Common myeloid progenitor, CD34-positive (primary cell): Measurements from ENCODE around the gene UMAD1. TPM values are rescaled to one million over a fixed set of nuclear protein-coding genes. Genes with fewer than 3 reads are reported as not detected.
A peak's percentile ranks its signal among the peaks of the same experiment; 100 is the strongest.

ENCODE experiments used
- CTCF ChIA-PET: fragments of 350-600 bp; sonication (Branson Sonifier 250); formaldehyde crosslinking; loops from one replicate; lab custom pipeline; 2021; ENCODE audit warnings: antibody characterized with exemption; lab: Charles Lee
- POLR2A ChIA-PET: fragments of 350-600 bp; sonication (Branson Sonifier 250); formaldehyde crosslinking; loops from one replicate; lab custom pipeline; 2021; ENCODE audit warnings: antibody characterized with exemption; lab: Charles Lee
- DNase-seq, 3 donors: peaks; one replicate each; pipeline versions ENCODE4 v3.0.0 to v3.0.0-alpha.2; 2013
- H3K27ac ChIP-seq, 2 experiments: 1 replicate in 1 of 2; 2 replicates in 1 of 2; pipeline ENCODE4 v1.7.0; 2013; ENCODE audit warnings: inconsistent platforms in 2 of 2, low read length in 2 of 2, mild to moderate bottlenecking in 2 of 2, low read depth in 1 of 2, moderate library complexity in 1 of 2; ENCODE audit not compliant: severe bottlenecking in 2 of 2, insufficient read depth in 1 of 2, poor library complexity in 1 of 2
- H3K27me3 ChIP-seq, 5 experiments: replicated peaks in 2 of 5; 1 replicate in 3 of 5; 2 replicates in 2 of 5; pipeline versions ENCODE4 v1.6.1 to v1.7.0; 2013; ENCODE audit warnings: low read length in 4 of 5, mild to moderate bottlenecking in 2 of 5, moderate library complexity in 2 of 5, inconsistent platforms in 1 of 5; ENCODE audit not compliant: insufficient read depth in 5 of 5, control insufficient read depth in 4 of 5
- H3K36me3 ChIP-seq, 4 experiments: 1 replicate in 2 of 4; 2 replicates in 2 of 4; pipeline versions ENCODE4 v1.6.1 to v1.7.0; 2013; ENCODE audit warnings: low read length in 3 of 4, control low read depth in 1 of 4, mild to moderate bottlenecking in 1 of 4; ENCODE audit not compliant: control insufficient read depth in 4 of 4, insufficient read depth in 4 of 4
- H3K4me1 ChIP-seq, 4 experiments: 1 replicate in 3 of 4; 2 replicates in 1 of 4; pipeline versions ENCODE4 v1.6.1 to v1.7.1; 2013; ENCODE audit warnings: low read length in 3 of 4, mild to moderate bottlenecking in 3 of 4, control low read depth in 1 of 4, inconsistent platforms in 1 of 4, moderate library complexity in 1 of 4; ENCODE audit not compliant: control insufficient read depth in 4 of 4, insufficient read depth in 4 of 4; ENCODE audit errors: control extremely low read depth in 1 of 4
- H3K4me3 ChIP-seq, 7 experiments: 1 replicate in 4 of 7; 2 replicates in 3 of 7; pipeline versions ENCODE4 v1.5.1 to v1.7.0; 2013; ENCODE audit warnings: mild to moderate bottlenecking in 7 of 7, low read length in 6 of 7, moderate library complexity in 6 of 7, inconsistent platforms in 2 of 7, low read depth in 2 of 7, control low read depth in 1 of 7; ENCODE audit not compliant: insufficient read depth in 4 of 7, control insufficient read depth in 1 of 7; ENCODE audit errors: extremely low read depth in 1 of 7
- H3K9me3 ChIP-seq, 5 experiments: 1 replicate in 4 of 5; 2 replicates in 1 of 5; pipeline versions ENCODE4 v1.6.1 to v1.7.1; 2013; ENCODE audit warnings: low read length in 4 of 5, mild to moderate bottlenecking in 2 of 5, inconsistent platforms in 1 of 5, low read depth in 1 of 5, moderate library complexity in 1 of 5; ENCODE audit not compliant: control insufficient read depth in 4 of 5, insufficient read depth in 2 of 5; ENCODE audit errors: control extremely low read depth in 1 of 5
- WGBS: methylation state at CpG from one replicate; pipeline ENCODE4 v1.1.5; 2013; ENCODE audit not compliant: insufficient coverage; 5-methylcytosine and 5-hydroxymethylcytosine counted together
- polyA plus RNA-seq: library from polyadenylated mRNA; unstranded; fragments of 120-200 nt; gene quantifications from one replicate; pipeline ENCODE4 v1.2.1, GENCODE V29; 2013

Gene UMAD1
- polyA plus RNA-seq, result 12.2 TPM

DNA sequence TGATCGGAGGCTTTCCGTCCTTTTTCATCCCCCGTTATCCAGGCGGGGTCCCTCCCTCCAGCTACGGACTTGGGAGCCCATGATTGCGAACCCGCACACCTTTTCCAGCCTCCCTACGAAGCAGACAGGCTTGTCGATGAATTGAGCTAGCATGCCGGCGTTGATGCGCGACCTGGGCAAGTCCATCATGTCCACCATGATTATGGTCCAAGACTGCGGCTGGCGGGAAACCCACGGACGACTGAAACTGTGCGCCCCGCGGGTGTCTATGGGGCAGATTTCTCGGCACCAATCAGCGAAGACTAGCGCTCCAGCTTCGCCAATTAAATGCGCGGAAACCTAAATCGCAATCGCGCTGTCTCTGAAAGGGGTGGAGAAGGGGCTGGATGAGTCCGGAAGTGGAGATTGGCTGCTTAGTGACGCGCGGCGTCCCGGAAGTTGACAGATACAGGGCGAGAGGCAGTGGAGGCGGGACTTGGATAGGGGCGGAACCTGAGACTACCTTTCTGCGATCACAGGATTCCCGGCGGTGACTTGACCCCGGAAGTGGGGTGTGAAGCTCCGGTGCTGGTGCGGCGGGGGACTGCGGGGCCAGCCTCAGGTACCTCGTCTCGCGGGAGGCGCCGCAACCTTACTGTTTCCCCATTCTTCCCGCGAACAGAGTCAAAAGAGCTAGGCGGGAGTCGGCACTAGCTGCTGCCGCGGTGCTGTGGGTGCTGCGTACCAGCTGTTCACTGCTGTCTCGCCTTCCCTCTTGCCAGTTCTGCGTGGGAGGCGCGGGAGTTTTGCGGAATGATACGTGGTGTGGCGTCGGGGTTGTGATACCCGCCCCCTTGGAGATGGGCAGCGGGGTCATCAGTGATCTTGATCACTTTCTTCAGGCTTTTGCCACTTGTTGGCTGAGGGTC lies at the start of gene UMAD1:
Gene UMAD1 (plus strand): TSS at position 532 of the 908 bp plus-strand sequence. CDS start 32,620 bp downstream, outside the sequence.
- Histone ChIP-seq H3K9me3 (no peaks in the 10 kb centered on the region), H3K27ac (peak within 1 kb of the TSS; percentile 72 to 88), H3K4me3 (peak within 1 kb of the TSS; percentile 94 to 100 (median 96)), H3K4me1 (peaks cover 4 to 20% (median 15%) of the 10 kb centered on the region in 4 experiments), H3K27me3 (no peaks in the 10 kb centered on the region), H3K36me3 (peaks cover 4 to 7% (median 5%) of the 10 kb centered on the region in 4 experiments)
- CTCF ChIA-PET, result interaction anchor here (0.7 to 1.8 kb wide), 9 partner anchors 24 to 395 kb away, joined by 3 to 5 read pairs (median 3); no protein-coding TSS in a partner anchor
- peak; percentile 99 to 100 (median 99) for DNase-seq
- WGBS, result 0% methylated on average over 67 of the region's 68 CpGs
- POLR2A ChIA-PET, result interaction anchor here (0.7 to 0.9 kb wide), 3 partner anchors 41 to 621 kb away, joined by 3 to 5 read pairs (median 4); no protein-coding TSS in a partner anchor

DNA sequence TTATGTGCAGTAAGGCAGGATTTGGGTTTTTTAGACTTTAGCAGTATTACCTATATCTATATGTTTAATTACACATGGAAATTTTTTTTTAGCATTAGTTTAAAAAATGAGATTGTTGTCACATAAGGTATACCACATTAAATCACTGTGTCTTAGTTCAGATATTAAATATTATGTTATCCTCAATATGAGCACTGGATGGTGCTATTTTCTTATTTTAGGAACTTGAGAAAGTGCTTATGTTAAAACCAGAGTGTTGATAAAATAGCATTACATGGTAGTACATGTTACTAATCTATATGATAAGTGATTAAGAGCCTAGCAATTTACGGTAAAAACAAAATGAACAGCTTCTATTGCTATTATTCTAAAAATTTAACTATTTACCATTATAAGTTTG lies 45.1 kb upstream of the UMAD1 start:
- Histone ChIP-seq H3K27ac (no peak overlapping the region), H3K4me3 (no peak overlapping the region), H3K36me3 (peaks cover 12 to 21% (median 17%) of the 10 kb centered on the region in 4 experiments), H3K27me3 (no peaks in the 10 kb centered on the region), H3K4me1 (peaks cover 0 to 3% (median 0%) of the 10 kb centered on the region in 4 experiments), H3K9me3 (no peaks in the 10 kb centered on the region)
- whole genome bisulfite sequencing, result no CpG with 5 or more reads among the region's 1 CpG
- DNase-seq, result peak; percentile 48 to 69 (median 67)
- ChIA-PET POLR2A (no interaction called here), CTCF (interaction anchor here (0.6 to 3.5 kb wide), 24 partner anchors 10 to 701 kb away, joined by 3 to 20 read pairs (median 4); no protein-coding TSS in a partner anchor)

DNA sequence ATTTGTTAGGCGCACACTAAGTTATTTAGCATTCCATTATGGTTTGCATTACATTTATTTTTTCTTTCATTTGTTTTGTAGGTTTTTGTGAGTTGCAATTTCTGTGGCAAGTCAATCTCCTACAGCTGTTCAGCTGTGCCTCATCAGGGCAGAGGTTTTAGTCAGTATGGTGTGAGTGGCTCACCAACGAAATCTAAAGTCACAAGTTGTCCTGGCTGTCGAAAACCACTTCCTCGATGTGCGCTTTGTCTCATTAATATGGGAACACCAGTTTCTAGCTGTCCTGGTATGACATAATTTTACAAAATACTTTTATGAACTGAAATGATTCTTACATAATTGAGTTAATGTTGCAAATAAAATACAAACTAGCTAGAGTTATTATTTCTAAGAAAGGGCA lies 44.4 kb upstream of the UMAD1 start:
- Histone ChIP-seq H3K4me1 (peaks cover 0 to 3% (median 0%) of the 10 kb centered on the region in 4 experiments), H3K27ac (no peak overlapping the region), H3K9me3 (no peaks in the 10 kb centered on the region), H3K4me3 (no peak overlapping the region), H3K27me3 (no peaks in the 10 kb centered on the region), H3K36me3 (peaks cover 12 to 21% (median 17%) of the 10 kb centered on the region in 4 experiments)
- POLR2A ChIA-PET, result no interaction called here
- peak in 2 of 3 donors; percentile 42 to 59 for DNase-seq
- CTCF ChIA-PET, result interaction anchor here (0.7 to 3.5 kb wide), 20 partner anchors 11 to 700 kb away, joined by 3 to 20 read pairs (median 5); partner anchors contain the start of gene UMAD1
- whole genome bisulfite sequencing, result no CpG with 5 or more reads among the region's 5 CpGs

DNA sequence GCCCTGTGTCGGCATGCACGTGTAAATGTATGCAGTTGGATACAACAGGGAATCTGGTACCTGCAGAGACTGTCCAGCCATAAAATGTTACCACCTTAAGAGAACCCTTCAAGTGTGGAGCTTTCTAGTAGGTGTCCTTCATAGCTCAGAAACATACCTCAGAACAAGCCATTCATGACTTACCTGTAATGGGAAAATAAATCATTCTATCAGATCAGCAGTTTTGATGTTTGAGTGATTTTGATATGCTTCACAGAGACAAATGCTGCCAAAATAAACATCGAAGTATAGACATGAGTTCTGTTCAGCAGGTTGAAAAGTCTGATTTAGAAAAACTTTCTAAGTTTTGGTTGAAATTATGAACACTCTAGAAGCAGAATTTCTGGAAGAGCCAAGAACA lies 33.5 kb upstream of the UMAD1 start:
- no peak for DNase-seq
- Histone ChIP-seq H3K27ac (no peak overlapping the region), H3K36me3 (peaks cover 4 to 16% (median 9%) of the 10 kb centered on the region in 4 experiments), H3K4me3 (no peak overlapping the region), H3K4me1 (no peaks in the 10 kb centered on the region), H3K9me3 (no peaks in the 10 kb centered on the region), H3K27me3 (no peaks in the 10 kb centered on the region)
- CTCF ChIA-PET, result interaction anchor here (1.0 kb wide), 2 partner anchors 9 to 11 kb away, joined by 3 read pairs; no protein-coding TSS in a partner anchor
- POLR2A ChIA-PET, result no interaction called here
- WGBS, result 100% methylated on average over 1 of the region's 3 CpGs

DNA sequence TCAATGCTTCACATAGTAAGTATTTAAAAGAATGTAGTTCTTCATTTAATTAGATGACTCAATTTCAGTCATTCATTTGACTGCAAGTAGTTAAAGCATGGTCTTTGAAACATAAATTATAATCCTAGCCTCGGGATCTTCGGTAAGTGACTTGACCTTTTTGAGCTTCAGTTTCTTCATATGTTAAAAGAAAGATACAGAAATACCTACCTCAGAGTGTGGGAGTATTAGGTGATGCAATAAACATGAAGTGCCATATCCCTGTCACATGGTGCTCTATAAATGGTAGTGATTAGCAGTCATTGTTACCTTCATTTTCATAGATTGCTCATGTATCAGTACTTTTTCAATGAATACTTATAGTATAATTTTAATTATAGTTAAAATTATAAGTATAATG lies 31.2 kb upstream of the UMAD1 start:
- DNase-seq, result no peak
- H3K9me3 ChIP-seq, result no peaks in the 10 kb centered on the region
- H3K36me3 ChIP-seq, result peaks cover 4 to 16% (median 9%) of the 10 kb centered on the region in 4 experiments
- no CpG with 5 or more reads among the region's 2 CpGs for WGBS
- H3K27me3 ChIP-seq, result no peaks in the 10 kb centered on the region
- no peaks in the 10 kb centered on the region for H3K4me1 ChIP-seq
- CTCF ChIA-PET, result no interaction called here
- POLR2A ChIA-PET, result no interaction called here
- H3K27ac ChIP-seq, result no peak overlapping the region
- no peak overlapping the region for H3K4me3 ChIP-seq

DNA sequence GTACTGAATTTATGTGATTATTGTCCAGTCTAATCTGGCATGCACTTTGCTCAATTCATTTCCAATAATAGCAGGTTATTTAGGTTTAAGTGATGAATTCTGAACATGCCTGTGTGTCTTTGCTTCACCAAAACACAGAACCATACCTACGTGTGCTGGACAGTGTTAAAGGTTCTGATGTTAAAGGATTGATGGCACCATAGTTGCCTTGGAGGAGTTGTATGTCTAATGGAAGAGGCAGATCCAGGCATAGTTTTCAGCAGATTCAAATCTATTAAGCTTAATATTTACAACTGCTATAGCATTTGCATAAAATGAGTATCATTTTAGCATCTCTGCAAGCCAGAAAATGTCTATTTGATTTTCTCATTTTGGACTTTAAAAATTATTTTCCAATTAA lies 28.0 kb upstream of the UMAD1 start:
- ChIA-PET POLR2A (no interaction called here), CTCF (no interaction called here)
- Histone ChIP-seq H3K4me3 (no peak overlapping the region), H3K27ac (no peak overlapping the region), H3K36me3 (peaks cover 0 to 5% (median 2%) of the 10 kb centered on the region in 4 experiments), H3K4me1 (no peaks in the 10 kb centered on the region), H3K27me3 (no peaks in the 10 kb centered on the region), H3K9me3 (no peaks in the 10 kb centered on the region)
- WGBS, result no CpG with 5 or more reads among the region's 1 CpG
- DNase-seq, result no peak
